Transverse colon (tissue), 4 donors: ENCODE results near the gene CRYGN. TPM values are rescaled to one million over a fixed set of nuclear protein-coding genes. Genes with fewer than 3 reads are reported as not detected.

Experiments used
- DNase-seq: peaks from one replicate; pipeline ENCODE4 v3.0.0-alpha.2; 2019
- H3K27ac ChIP-seq, 4 donors: fragments of 200-600 bp; sonication (generic); 2 replicates each; pipeline ENCODE4 v1.5.1; 2016 to 2018; ENCODE audit warnings: inconsistent platforms in 4 of 4
- H3K27me3 ChIP-seq: fragments of 200-600 bp; sonication (generic); 2 replicates; pipeline ENCODE4 v1.5.1; 2017; ENCODE audit warnings: inconsistent platforms
- H3K36me3 ChIP-seq, 4 donors: fragments of 200-600 bp; sonication (generic); 2 replicates each; pipeline ENCODE4 v1.5.1; 2017 to 2019; ENCODE audit warnings: inconsistent platforms in 4 of 4
- H3K4me1 ChIP-seq, 4 donors: fragments of 200-600 bp; sonication (generic); 2 replicates each; pipeline ENCODE4 v1.5.1; 2017 to 2020; ENCODE audit warnings: inconsistent platforms in 4 of 4
- H3K4me3 ChIP-seq, 4 donors: fragments of 200-600 bp; sonication (generic); 1 replicate in 1 of 4; 2 replicates in 3 of 4; pipeline versions ENCODE4 v1.5.1 to v1.6.1; 2017 to 2019; ENCODE audit warnings: inconsistent platforms in 4 of 4
- H3K9me3 ChIP-seq, 2 donors: fragments of 200-600 bp; sonication (generic); 2 replicates each; pipeline ENCODE4 v1.5.1; 2017 to 2019; ENCODE audit warnings: inconsistent platforms in 2 of 2
- CTCF ChIP-seq, 5 experiments: fragments of 200-600 bp in 3 of 5; fragments of 450-650 bp in 2 of 5; sonication (generic) in 3 of 5; IDR thresholded peaks; 1 replicate in 2 of 5; 2 replicates in 3 of 5; pipeline ENCODE4 v1.5.1; 2016 to 2017; ENCODE audit warnings: antibody characterized with exemption in 5 of 5, inconsistent platforms in 3 of 5, mild to moderate bottlenecking in 2 of 5, moderate library complexity in 1 of 5
- EP300 ChIP-seq: sonication (generic); formaldehyde crosslinking; IDR thresholded peaks from one replicate; pipeline ENCODE4 v1.6.1; 2017; ENCODE audit warnings: antibody characterized with exemption, low read depth
- POLR2A ChIP-seq: fragments of 450-650 bp; IDR thresholded peaks from one replicate; pipeline ENCODE4 v1.6.1; 2016; ENCODE audit warnings: antibody characterized with exemption, mild to moderate bottlenecking, moderate library complexity
- POLR2AphosphoS5 ChIP-seq, 3 donors: sonication (generic); formaldehyde crosslinking; IDR thresholded peaks; one replicate each; pipeline ENCODE4 v1.6.1; 2016; ENCODE audit warnings: antibody characterized with exemption in 3 of 3
- WGBS, 2 donors: methylation state at CpG; one replicate each; pipeline ENCODE4 v1.1.5; 2018; ENCODE audit warnings: low coverage in 1 of 2; 5-methylcytosine and 5-hydroxymethylcytosine counted together
- in situ Hi-C, 4 donors: fragments of 200-750 bp; cut with MboI; loops; one replicate each; pipeline versions ENCODE4 v1.15.0 to v1.15.1; 2017; ENCODE audit warnings: low sequenced_read_pairs in 3 of 4, low pct_ligation_motif_present in 1 of 4, low pct_unique_long_range_greater_than_20kb in 1 of 4
- intact Hi-C: fragments of 100-400 bp; cut with DNase I; formaldehyde crosslinking; loops from one replicate; pipeline ENCODE4 v1.15.1; 2023; ENCODE audit warnings: low total_unique reads
- total RNA-seq, 4 donors: library from RNA; depleted of rRNA; stranded (reverse); fragments of >200 nt; gene quantifications; one replicate each; pipeline ENCODE4 v1.1.0, GENCODE V29; 2016

CRYGN gene
- total RNA-seq, 4 donors from 2014 or later, result not detected

- Histone ChIP-seq H3K4me3 (no peak overlapping the region), H3K27me3 (peaks cover 35% of the 10 kb centered on the region), H3K9me3 (no peaks in the 10 kb centered on the region), H3K27ac (peak overlapping the region in 1 of 4 donors; percentile 3), H3K36me3 (no peaks in the 10 kb centered on the region), H3K4me1 (peaks cover 10 to 22% (median 18%) of the 10 kb centered on the region in 4 donors)
- WGBS, 2 donors, result 92% methylated on average over 10 of the region's 10 CpGs; no CpG with 5 or more reads in 1 of the 2 donors
- intact Hi-C loops, result no loop called here
- DNase-seq, result no peak
- TF ChIP-seq POLR2AphosphoS5 (IDR thresholded peaks at IDR 0.05), result no peak
- TF ChIP-seq POLR2A, result no peak
- no peak for TF ChIP-seq CTCF (IDR thresholded peaks at IDR 0.05)
- no peak for TF ChIP-seq EP300
- in situ Hi-C loops, result no loop called here
Measured at GRCh38 chr7:151405588-151405987, 34.4 kb downstream of the CRYGN start.

- H3K4me3 ChIP-seq, result no peak overlapping the region
- intact Hi-C loops, result no loop called here
- WGBS, 2 donors, result 85% methylated on average over 9 of the region's 9 CpGs; no CpG with 5 or more reads in 1 of the 2 donors
- peaks cover 8 to 18% (median 13%) of the 10 kb centered on the region in 4 donors for H3K4me1 ChIP-seq
- in situ Hi-C loops, result no loop called here
- no peak for TF ChIP-seq CTCF (IDR thresholded peaks at IDR 0.05)
- no peak for TF ChIP-seq EP300
- TF ChIP-seq POLR2AphosphoS5 (IDR thresholded peaks at IDR 0.05), result no peak
- no peak for TF ChIP-seq POLR2A
- peaks cover 29% of the 10 kb centered on the region for H3K27me3 ChIP-seq
- no peaks in the 10 kb centered on the region for H3K36me3 ChIP-seq
- no peak for DNase-seq
- peak overlapping the region in 3 of 4 donors; percentile 16 to 57 (median 29) for H3K27ac ChIP-seq
- no peaks in the 10 kb centered on the region for H3K9me3 ChIP-seq
Measured at GRCh38 chr7:151405056-151405455, 34.9 kb downstream of the CRYGN start.

GRCh38 chr7:151404216-151405011 lies 35.5 kb downstream of the CRYGN start:
- in situ Hi-C loops (no loop called here), intact Hi-C loops (no loop called here)
- Histone ChIP-seq H3K4me3 (no peak overlapping the region), H3K36me3 (no peaks in the 10 kb centered on the region), H3K27me3 (peaks cover 23% of the 10 kb centered on the region), H3K4me1 (peaks cover 1 to 12% (median 7%) of the 10 kb centered on the region in 4 donors), H3K27ac (peak overlapping the region; percentile 16 to 57 (median 22)), H3K9me3 (no peaks in the 10 kb centered on the region)
- peak; percentile 34 for DNase-seq
- TF ChIP-seq EP300 (no peak), POLR2AphosphoS5 (IDR thresholded peaks at IDR 0.05) (no peak), CTCF (IDR thresholded peaks at IDR 0.05) (no peak), POLR2A (no peak)
- WGBS, 2 donors, result 71 to 73% methylated on average over 4 to 18 of the region's 18 CpGs

- WGBS, 2 donors, result 78 to 81% methylated on average over 1 to 9 of the region's 9 CpGs
- in situ Hi-C loops (no loop called here), intact Hi-C loops (no loop called here)
- TF ChIP-seq CTCF (IDR thresholded peaks at IDR 0.05), result no peak
- no peak for TF ChIP-seq POLR2A
- TF ChIP-seq EP300, result no peak
- TF ChIP-seq POLR2AphosphoS5 (IDR thresholded peaks at IDR 0.05), result no peak
- Histone ChIP-seq H3K36me3 (no peaks in the 10 kb centered on the region), H3K9me3 (no peaks in the 10 kb centered on the region), H3K4me1 (peaks cover 0 to 6% (median 1%) of the 10 kb centered on the region in 4 donors), H3K27me3 (peaks cover 16% of the 10 kb centered on the region), H3K27ac (peak overlapping the region in 3 of 4 donors; percentile 16 to 37 (median 29)), H3K4me3 (no peak overlapping the region)
- DNase-seq, result no peak
Measured at GRCh38 chr7:151403764-151404163, 36.2 kb downstream of the CRYGN start.
